GM21367 (cell line): ENCODE data around the gene CFL2.
"Not testable (repeated sequence)": the region's sequence is repeated elsewhere in the genome, so short reads cannot be mapped to it uniquely, and the experiment has no call there.

Source experiments
- ATAC-seq: cut with Tn5 transposase; IDR thresholded peaks from one replicate; pipeline ENCODE4 v1.9.1; 2021; ENCODE audit not compliant: unreplicated experiment

CFL2 gene

DNA sequence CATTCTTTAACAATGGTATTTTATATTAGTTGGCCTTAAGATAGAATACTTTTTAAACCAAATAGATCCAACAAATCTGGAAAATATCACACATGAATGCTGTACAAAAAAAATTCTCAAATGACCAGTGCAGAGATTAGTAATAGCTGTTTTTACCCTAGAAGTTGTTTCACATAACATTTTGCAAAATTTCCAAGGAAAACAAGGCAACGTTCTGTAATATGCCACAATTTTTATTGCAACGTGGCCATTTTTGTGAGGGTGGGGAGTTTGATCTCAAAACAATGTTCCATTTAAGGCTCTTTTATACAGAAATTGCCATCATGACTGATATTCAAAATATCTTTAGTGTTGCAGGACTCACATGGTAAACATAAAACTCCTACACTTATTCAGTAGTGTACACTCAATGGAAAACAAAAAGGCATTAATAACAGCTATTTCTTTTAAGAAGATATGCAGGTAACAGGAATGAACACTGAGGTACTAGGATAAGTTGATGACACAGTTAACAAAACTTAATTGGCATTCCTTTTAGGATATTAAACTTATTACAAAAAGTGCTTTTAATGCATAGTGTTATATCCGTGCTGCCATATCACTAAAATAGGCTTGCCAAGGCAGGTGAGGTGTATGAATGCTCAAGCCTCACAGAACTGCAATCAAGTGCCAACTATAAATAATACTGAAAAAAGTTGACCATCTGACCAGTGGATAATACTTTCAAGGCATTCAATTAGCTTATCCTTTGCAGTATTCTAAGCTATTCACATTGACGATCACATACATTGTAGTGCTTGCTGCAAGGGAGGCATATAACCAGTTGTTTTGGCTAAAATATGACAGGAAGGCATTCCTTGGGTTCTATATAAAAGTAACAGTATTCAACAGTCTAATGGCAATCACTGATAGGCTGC, 2.3 kb downstream of the CFL2 start:
- ATAC-seq, result no peak

DNA sequence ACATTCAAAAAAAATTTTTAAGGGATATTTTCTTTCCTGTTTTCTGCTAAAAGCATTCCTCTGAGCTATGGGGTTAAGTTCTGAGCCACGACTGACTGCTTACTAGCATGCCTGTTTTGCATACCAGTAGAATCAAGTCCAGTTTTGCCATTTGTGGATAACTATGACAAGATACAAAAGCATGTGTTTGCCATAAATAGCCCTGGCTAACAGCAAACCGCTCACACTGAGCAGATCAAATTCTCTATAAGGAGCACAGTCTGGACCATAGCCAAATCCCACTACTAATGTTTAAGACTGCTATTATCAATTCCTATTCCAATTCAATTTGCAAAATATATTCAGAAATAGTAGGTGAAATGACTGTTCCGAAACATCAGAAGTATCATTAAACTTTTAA, 3.2 kb downstream of the CFL2 start:
- peak; percentile 53 for ATAC-seq

DNA sequence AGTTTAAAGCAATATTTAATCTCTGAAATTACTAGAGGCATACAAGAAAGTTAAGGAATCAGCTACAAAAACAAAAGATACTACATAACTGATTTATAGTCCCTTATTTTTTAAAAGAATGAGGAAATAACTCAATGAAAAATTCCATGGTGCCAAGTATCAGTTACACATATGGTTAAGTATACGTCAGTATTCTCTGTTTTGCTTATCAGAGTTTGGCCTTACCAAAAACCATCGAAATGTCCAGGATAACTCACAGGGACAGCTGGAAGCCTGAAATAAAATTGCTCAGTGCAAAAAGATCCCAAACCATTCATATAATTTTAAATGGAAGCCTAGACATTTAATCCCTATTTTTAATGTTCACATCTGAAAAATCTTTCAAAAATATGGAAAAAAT, 3.6 kb downstream of the CFL2 start:
- no peak for ATAC-seq

DNA sequence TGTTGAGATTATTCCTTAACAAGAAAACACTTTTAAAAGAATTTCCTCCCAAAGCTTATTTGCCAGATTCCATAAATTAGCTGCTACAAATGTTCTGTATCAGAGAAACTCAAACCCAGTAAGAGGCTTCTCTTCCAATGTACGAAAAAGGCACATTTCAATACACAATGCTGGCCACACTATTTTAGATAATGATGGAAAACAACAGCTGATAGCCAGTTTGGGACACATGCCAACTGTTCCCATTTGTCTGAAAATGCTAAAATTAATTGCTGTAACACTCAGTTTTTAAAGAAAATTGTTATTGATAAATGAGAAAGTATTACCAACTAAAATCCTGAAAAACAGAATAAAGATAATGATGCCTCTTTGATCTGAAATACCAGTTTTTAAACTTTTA, 4.4 kb downstream of the CFL2 start:
- no peak for ATAC-seq

DNA sequence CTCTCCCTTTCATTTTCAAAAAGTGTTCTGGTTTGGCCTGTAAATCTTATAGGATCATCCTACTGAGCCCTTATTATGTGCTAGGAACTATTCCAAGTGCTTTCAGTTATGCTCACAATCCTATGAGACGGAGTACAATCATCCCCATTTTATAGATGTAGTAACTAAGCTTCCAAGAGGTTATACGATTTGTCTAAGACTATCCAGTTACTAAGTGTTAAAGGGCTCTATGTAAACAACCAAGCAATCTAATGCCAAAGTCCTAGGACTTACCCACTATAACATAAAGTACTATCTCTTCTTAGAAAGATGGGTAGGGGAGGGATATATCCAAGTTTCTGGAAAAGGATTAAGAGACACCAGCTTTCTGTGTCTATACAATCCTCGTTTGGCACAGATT, 6.7 kb downstream of the CFL2 start:
- no peak for ATAC-seq

DNA sequence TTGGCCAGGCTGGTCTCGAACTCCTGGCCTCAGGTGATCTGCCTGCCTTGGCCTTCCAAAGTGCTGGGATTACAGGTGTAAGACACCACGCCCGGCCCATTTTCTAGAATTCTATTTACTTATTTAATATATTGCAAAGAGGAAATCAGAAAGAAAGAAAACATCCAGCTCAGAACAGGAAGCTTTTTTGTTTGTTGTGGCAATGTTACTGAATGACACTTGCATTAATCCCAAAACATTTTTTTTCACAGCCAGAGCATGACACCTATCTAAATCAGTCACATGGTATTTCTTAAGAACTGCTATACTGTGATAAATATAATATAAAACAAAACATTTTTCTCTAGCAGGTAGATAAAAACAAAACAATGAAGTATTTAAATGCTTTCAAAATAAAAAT, 12.6 kb downstream of the CFL2 start:
- ATAC-seq, result no peak

DNA sequence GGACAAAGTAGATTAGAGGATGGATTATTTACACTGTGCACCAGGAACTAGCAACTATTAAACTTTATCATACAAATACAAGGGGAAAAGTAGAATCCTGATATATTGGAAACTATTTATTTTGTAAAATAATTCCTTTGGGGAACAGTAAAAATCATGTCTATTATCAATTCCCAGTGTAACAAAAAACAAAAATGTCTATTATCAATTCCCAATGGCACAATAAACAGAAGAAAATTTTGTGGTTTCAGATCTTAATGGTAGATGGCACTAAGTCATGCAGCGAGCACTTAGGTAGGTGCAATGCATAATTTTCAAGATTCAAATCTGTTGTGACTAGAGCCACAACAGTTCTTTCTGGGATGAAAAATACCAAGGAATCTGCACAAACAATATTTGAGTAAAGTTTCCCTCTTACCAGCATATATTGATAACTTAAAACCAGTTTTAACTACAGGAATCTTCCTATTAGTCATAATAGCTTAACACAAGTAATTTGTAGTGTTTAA, 13.7 kb downstream of the CFL2 start:
- ATAC-seq, result no peak

DNA sequence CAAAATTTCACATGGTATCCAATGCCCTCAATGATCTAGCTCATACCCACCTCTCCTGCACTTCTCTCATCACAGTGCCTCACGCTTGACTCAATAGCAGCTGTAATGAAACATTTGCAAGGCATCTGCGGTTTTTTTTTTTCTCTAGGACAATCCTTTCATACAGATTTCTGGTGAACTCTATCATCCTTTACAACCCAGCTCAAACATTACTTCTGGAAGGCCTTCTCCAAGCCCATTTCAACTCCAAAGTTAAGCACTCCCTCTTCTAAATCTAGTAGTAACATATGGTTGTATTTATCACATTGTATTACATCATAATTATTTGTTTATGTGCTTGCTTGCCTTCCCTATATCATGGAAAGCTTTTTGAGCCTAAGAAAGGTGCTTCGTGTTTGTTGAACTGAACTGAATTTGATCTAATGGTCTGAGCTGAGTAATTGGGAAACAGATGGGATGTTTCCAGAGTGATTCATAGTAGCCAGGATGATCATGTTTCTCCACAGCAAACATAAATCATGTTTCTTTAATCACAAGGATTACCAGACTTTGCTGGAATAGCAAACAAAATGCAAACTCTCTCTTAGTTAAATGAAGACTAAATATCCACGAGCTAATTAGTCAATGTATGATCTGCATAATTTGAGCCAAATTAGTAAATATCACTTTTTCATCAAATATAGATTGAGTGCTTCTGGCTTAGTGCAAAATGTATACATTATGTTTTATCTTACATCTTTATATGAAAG, 14.3 kb downstream of the CFL2 start:
- no peak for ATAC-seq

DNA sequence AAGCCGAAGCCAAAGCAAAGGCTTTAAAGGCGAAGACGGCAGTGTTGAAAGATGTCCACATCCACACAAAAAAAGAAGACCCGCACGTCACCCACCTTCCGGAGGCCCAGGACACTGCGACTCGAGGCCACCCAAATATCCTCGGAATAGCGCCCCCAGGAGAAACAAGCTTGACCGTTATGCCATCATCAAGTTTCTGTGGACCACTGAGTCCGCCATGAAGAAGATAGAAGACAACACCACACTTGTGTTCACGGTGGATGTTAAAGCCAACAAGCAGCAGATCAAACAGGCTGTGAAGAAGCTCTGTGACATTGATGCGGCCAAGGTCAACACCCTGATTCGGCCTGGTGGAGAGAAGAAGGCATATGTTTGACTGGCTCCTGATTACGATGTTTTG, 20.2 kb downstream of the CFL2 start:
- ATAC-seq, result not testable (repeated sequence)

DNA sequence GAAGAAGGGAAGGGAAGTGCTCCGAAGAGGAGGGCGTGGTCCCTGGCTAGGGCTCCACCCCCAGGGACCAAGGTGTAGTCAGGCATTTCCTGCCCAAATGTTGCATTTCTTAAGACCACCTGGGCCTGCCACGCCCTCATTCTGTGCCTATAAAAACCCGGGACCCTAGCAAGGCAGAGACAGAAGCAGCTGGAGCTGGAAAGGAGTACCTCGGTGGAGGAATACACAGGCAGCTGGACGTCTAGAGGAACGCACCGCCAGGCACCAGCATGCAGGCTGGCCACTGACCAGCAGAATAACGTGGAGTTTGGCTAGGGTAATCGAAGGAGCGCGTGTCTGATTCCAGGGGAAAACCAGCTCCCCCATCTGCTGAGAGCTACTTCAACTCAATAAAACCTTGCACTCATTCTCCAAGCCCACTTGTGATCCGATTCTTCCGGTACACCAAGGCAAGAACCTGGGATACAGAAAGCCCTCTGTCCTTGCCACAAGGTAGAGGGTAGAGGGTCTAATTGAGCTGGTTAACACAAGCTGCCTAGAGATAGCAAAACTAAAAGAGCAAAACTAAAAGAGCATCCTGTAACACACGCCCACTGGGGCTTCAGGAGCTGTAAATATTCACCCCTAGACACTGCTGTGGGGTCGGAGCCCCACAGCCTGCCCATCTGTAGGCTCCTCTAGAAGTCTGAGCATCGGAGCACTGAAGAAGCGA, 21.0 kb downstream of the CFL2 start:
- ATAC-seq, result no peak

DNA sequence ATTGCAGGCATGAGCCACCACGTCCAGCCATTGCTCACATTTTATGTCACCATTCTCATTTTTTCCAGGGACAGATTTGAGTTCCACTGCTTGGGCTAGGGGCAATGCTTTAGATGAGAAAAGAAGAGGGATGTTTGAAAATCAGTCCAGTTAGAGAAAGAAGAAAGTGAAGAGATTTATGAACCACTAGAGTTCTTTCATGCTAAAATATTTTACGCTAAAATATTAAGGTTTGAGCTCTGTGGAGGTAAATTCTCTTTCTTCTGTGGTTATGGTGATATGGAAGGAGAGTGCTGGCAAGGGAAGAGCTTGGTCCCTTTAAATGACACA, 21.5 kb downstream of the CFL2 start:
- no peak for ATAC-seq

DNA sequence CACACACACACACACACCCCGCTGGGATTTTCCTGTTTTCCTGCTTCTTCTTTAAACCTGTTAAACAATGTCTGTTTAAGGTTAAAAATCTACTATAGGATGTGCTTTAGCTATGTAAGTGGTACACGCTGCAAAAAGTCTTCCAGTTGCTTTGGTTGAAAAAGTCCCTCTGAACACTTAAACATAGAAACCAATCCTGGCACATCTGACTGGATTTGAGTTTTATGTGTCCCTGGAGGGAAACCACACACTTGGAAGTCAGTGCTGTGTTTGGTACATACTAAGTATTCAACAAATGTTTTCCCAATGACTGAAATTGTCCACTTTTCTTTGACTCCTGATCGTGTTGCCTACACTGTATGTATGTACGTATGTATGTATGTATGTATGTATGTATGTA, 22.0 kb downstream of the CFL2 start:
- no peak for ATAC-seq

DNA sequence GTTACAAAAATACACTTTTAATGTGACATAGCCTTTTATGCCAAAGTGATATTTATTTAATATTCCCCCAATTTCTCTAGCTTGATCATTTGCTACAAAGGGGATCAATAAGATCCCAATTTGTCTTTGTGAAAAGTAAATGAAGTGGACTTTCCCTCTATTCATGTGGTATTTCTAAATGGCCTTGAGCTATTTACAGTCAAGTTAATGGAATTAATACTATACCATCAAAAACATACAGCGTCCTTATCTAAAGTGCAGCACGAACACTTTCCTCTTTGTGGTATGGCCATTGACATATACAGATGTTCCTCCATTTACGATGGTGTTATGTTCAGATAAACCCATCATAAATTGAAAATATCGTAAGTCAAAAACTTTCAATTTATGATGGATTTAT, 23.2 kb downstream of the CFL2 start:
- no peak for ATAC-seq

DNA sequence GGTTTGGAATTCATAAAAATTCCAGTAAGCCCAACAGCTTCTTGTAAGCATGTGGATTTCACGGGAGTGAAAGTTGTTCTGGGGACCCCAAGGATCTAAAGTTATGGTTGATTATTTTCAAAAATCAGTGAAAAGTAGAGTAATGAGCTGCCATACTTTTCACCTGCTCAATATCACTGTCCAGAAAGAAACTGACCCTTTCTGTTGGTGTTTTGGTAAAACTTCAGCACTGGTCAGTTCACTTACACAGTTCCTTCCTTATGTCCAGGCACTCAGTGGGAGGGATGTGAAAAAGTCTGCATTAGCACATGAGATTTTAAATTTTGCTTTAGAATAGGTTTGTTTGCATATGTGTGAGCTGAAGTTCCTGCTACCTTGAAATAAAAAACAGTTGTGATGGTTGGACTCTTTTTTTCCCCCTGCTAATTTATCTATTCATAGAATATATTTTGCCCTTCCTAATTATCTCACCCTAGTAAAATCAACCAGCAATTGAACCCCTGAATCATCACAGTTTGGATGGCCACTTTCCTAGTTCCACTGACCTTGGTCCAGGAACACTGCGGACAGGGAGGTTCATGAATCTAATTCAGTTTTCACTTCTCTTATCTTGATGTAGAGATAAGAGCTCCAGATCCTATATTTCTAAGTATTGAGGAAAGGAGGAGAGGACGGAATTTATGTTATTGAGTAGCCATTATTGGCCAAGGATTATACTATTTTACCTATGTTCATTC, 25.8 kb downstream of the CFL2 start:
- ATAC-seq, result no peak

DNA sequence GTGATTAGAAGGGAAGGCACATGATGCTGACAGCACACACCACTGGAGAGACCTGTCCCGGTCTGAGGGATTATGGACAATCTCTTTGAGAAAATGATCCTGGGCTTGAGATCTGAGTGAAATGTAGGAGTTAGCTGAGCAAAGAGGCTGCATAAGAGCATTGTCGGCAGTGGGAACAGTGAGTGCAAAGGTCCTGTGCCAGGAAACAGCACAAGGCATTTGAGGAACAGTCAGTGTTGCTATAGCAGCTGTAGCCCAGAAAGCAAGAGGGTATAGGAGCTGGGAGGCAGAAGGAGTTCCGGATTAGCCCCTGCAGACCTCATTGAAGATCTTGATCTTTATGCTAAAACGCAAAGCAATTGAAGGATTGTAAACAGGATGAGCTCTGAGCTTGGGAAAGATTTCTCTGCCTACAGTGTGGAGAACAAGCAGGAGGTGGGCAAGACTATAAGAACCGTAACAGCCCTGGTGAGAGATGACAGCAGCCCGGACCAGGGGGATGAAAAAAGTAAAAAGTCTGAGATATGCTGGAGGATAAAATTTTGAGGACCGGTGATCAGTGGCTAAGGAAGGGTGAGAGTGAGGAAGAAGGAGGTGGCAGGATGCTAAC, 28.5 kb downstream of the CFL2 start:
- ATAC-seq, result no peak

DNA sequence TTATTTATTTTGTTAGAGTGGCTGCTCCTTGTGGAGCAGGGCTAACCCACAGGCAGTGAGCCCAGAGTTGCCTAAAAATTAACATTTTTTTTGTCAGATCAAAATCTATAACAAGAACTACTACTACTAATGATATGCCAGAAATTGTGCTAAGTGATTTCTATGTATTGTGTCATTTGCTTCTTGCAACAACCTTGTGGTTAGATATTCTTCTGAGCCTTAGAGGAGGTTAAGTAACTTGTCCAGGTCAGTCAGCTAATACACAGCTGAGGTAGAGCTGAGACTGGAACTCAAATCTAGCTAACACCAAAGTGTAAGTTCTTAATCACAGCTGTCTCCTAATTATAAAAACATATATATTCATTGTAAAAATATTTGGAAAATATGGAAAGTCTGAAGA, 29.8 kb downstream of the CFL2 start:
- ATAC-seq, result no peak

DNA sequence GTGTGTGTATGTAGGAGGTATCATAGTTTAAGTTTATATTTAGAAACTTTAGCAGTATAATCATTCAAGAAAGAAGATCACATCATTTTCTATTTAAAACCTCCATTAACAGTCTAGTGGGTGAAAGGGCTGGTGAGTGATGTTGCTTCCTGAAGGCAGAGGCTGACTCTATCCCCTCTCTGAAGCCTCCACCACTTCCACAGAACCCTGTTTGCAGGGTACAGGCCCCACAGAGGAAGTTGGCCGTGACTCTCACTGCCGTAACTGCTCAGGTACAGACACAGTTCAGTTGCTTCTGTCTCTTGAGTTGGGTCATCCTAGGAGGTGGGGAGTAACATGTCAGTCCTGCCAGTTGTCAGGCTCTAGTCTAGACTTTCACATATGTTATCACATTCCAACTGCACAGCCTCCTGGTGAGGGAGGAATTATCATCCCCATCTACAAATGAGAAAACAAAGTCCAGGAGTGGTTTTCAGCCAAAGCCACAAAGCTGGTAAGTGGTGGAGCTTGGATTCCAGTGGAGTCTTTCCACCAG, 31.5 kb downstream of the CFL2 start:
- ATAC-seq, result no peak

DNA sequence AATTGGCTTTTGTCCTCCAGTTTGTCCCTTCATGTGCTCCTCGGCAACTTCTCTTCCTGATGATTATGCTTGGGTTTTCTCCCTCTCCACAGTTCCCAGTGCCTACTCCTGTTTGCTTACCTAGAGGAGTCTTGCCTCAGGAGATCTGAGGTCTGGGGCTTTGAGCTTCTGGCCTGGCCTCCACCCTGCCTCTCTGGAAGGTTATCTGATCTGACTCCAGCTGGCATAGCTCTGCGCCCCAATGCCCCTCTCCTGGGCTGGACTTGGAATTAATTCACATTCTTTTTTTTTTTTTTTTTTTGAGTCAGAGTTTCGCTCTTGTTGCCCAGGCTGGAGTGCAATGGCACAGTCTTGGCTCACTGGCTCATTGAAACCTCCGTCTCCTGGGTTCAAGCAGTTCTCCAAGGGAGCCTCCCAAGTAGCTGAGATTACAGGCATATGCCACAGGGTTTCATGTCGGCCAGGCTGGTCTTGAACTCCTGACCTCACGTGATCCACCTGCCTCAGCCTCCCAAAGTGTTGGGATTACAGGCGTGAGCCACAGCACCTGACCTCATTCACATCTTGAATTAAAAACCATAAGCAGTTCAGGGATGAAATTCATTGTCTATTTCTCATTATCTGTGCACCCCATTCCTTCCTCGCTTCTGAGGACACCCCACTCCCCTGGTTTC, 33.5 kb downstream of the CFL2 start:
- ATAC-seq, result no peak

DNA sequence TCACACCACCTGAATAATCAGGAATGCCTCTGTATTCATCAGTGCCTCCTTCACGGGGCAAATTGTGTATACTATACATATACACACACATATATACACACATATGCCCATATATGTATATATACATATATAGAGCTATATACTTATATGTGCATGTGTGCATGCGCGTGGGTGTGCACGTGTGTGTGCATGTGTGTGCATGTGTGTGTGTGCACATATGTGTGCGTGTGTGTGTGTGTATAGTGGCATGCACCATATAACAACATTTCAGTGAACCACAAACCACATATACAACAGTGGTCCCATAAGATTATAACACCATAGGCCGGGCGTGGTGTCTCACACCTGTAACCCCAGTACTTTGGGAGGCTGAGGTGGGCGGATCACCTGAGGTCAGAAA, 35.7 kb downstream of the CFL2 start:
- ATAC-seq, result no peak

DNA sequence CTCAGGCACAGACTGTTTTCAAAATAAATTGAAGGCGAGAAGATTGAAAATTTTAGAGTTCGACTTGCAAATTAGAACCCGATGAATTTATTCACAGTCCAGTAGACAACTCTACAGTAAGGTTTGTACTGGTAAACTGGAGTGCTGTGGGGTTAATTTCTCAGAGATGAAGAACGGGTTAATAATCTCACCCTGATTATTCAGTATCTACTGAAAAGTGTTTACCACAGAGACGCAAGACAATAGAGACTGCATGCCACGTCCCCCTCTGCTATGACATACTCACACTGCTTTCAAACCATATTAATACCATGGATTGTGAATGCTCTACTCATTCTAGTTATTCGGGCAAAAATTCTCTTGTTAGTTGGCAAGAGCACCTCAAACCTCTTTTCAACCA, 36.1 kb downstream of the CFL2 start:
- no peak for ATAC-seq
